GM23338 (cell line): Measurements from ENCODE around the gene BCAS3. TPM values are rescaled to one million over a fixed set of nuclear protein-coding genes. Genes with fewer than 3 reads are reported as not detected.

Experiments
- ATAC-seq: fragments of 200-7000 bp; cut with Tn5 transposase; 3 replicates; pipeline ENCODE4 v1.9.1; 2020
- DNase-seq: peaks from one replicate; pipeline ENCODE4 v3.0.0-alpha.2; 2015; ENCODE audit warnings: low spot score
- H2AFZ ChIP-seq: fragments of 200-600 bp; sonication (generic); 2 replicates; pipeline ENCODE4 v1.8.0; 2016; ENCODE audit warnings: antibody characterized with exemption, mild to moderate bottlenecking, moderate library complexity
- H3F3A ChIP-seq: fragments of 200-600 bp; sonication (generic); replicated peaks from 2 replicates; pipeline ENCODE4 v1.8.0; 2017; ENCODE audit warnings: antibody characterized with exemption, mixed run types, low read depth
- H3K27ac ChIP-seq: fragments of 200-600 bp; sonication (generic); 2 replicates; pipeline ENCODE4 v1.6.1; 2016; ENCODE audit warnings: low read depth
- H3K27me3 ChIP-seq: fragments of 200-600 bp; sonication (generic); 2 replicates; pipeline ENCODE4 v1.8.0; 2016; ENCODE audit warnings: mild to moderate bottlenecking, mixed run types, moderate library complexity; ENCODE audit not compliant: insufficient read depth
- H3K36me3 ChIP-seq: fragments of 200-600 bp; sonication (generic); 2 replicates; pipeline ENCODE4 v1.8.0; 2016; ENCODE audit warnings: mild to moderate bottlenecking; ENCODE audit not compliant: insufficient read depth
- H3K4me1 ChIP-seq: fragments of 200-600 bp; sonication (generic); 2 replicates; pipeline ENCODE4 v1.8.0; 2016; ENCODE audit warnings: mild to moderate bottlenecking, moderate library complexity; ENCODE audit not compliant: insufficient read depth
- H3K4me2 ChIP-seq: fragments of 200-600 bp; sonication (generic); 2 replicates; pipeline ENCODE4 v1.7.1; 2017; ENCODE audit warnings: mixed run types
- H3K4me3 ChIP-seq: fragments of 200-600 bp; sonication (generic); 2 replicates; pipeline ENCODE4 v1.6.1; 2016; ENCODE audit warnings: mixed run types
- H3K79me2 ChIP-seq: fragments of 200-600 bp; sonication (generic); replicated peaks from 2 replicates; pipeline ENCODE4 v1.8.0; 2017; ENCODE audit warnings: mild to moderate bottlenecking; ENCODE audit not compliant: insufficient read depth
- H3K9me2 ChIP-seq: fragments of 200-600 bp; sonication (generic); 2 replicates; pipeline ENCODE4 v1.8.0; 2017; ENCODE audit not compliant: insufficient read depth
- H4K20me1 ChIP-seq: fragments of 200-600 bp; sonication (generic); replicated peaks from 2 replicates; pipeline ENCODE4 v1.8.0; 2017; ENCODE audit warnings: mild to moderate bottlenecking; ENCODE audit not compliant: insufficient read depth
- H3K27ac Mint-ChIP-seq: 2 replicates; pipeline ENCODE4 v1.8.0; 2020; ENCODE audit warnings: inconsistent platforms, mild to moderate bottlenecking, moderate library complexity, mixed read lengths
- H3K27me3 Mint-ChIP-seq: 3 replicates; pipeline ENCODE4 v1.8.0; 2022; ENCODE audit warnings: low read depth, mild to moderate bottlenecking, moderate library complexity, mixed read lengths, inconsistent platforms; ENCODE audit not compliant: insufficient read depth, poor library complexity
- H3K36me3 Mint-ChIP-seq: 3 replicates; pipeline ENCODE4 v1.8.0; 2021; ENCODE audit warnings: low read depth, mild to moderate bottlenecking, inconsistent platforms, moderate library complexity, mixed read lengths
- H3K4me1 Mint-ChIP-seq: 3 replicates; pipeline ENCODE4 v1.8.0; 2020; ENCODE audit warnings: mild to moderate bottlenecking, inconsistent platforms, mixed read lengths
- H3K4me3 Mint-ChIP-seq: 3 replicates; pipeline ENCODE4 v1.8.0; 2021; ENCODE audit warnings: moderate library complexity, mild to moderate bottlenecking, inconsistent platforms, mixed read lengths
- H3K9me3 Mint-ChIP-seq: 3 replicates; pipeline ENCODE4 v1.8.0; 2020; ENCODE audit warnings: moderate library complexity, mild to moderate bottlenecking, inconsistent platforms, mixed read lengths
- EZH2 ChIP-seq: fragments of 200-600 bp; sonication (generic); IDR thresholded peaks from one replicate; pipeline ENCODE4 v1.8.0; 2017; ENCODE audit warnings: antibody characterized with exemption, mild to moderate bottlenecking, low read depth; ENCODE audit not compliant: unreplicated experiment
- NANOG ChIP-seq: IDR thresholded peaks from 2 replicates; pipeline ENCODE4 v1.6.1; 2016; ENCODE audit warnings: antibody characterized with exemption, borderline replicate concordance
- STAT1 ChIP-seq: IDR thresholded peaks from one replicate; pipeline ENCODE4 v1.6.1; 2016; ENCODE audit warnings: antibody characterized with exemption; ENCODE audit not compliant: unreplicated experiment
- polyA plus RNA-seq: library from polyadenylated mRNA; unstranded; fragments of >200 nt; fragmentation: Nextera tagmentation; extraction: Ambion mirVana; gene quantifications from 2 replicates; pipeline ENCODE4 v1.2.1, GENCODE V29; 2016
- total RNA-seq: library from RNA; depleted of rRNA; stranded (reverse); fragments of >200 nt; shearing (Covaris generic); gene quantifications from 2 replicates; pipeline ENCODE4 v1.2.3, GENCODE V29; 2014
- TF ChIP-seq, protein P1 (sequence below): IDR thresholded peaks from 2 replicates; pipeline ENCODE4 v1.6.1; 2016; ENCODE audit warnings: antibody characterized with exemption
- TF ChIP-seq, protein P2 (sequence below): fragments of 250-450 bp; sonication (Bioruptor Pico); IDR thresholded peaks from 2 replicates; pipeline ENCODE4 v1.5.0; 2020; ENCODE audit warnings: mild to moderate bottlenecking, moderate library complexity
- TF ChIP-seq, protein P3 (sequence below): IDR thresholded peaks from one replicate; pipeline ENCODE4 v1.6.1; 2018; ENCODE audit warnings: antibody characterized with exemption; ENCODE audit not compliant: unreplicated experiment
- TF ChIP-seq, protein P4 (sequence below), 2 experiments: fragments of 200-600 bp in 1 of 2; sonication (generic) in 1 of 2; conservative IDR thresholded peaks; 2 replicates each; pipeline versions ENCODE4 v1.5.1 to v1.6.1; 2016 to 2017; ENCODE audit warnings: antibody characterized with exemption in 2 of 2, low read depth in 2 of 2, mild to moderate bottlenecking in 2 of 2, moderate library complexity in 1 of 2

The BCAS3 gene
- total and polyA plus RNA-seq, 2 experiments from 2014 or later = 8.2 to 28.0 TPM

DNA sequence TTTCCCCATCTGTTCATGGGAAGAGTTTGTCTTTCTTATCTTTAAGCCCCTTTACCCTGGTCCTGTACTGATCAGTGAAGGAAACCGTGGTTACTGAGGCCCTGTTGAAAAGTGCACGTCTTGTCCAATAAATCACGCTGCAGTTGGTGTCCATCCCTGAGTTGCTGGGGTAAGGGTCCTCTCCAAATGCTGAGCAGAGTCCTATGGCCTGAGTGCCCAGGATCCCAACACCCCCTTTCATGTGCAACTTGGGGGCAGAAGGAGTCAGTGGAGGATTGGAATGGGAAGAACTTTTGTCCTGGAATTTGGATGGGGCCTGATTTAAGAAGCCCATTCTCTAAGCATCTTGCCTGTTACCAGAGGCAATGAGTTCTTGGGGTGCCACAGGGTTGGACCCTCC is 715.0 kb downstream of the BCAS3 start:
- H3K36me3 Mint-ChIP-seq = no peaks in the 10 kb centered on the region; the same call in 2 of the 3 replicates
- ATAC-seq (no peak), DNase-seq (no peak)
- Histone ChIP-seq H3K27me3 (peaks cover 58% of the 10 kb centered on the region), H4K20me1 (peaks cover 4% of the 10 kb centered on the region; the same call in 1 of the 2 replicates), H3K79me2 (no peaks in the 10 kb centered on the region), H3K27ac (no peak overlapping the region), H3F3A (no peaks in the 10 kb centered on the region), H3K4me2 (no peak overlapping the region), H3K36me3 (no peaks in the 10 kb centered on the region), H2AFZ (no peak overlapping the region), H3K4me3 (no peak overlapping the region), H3K9me2 (no peaks in the 10 kb centered on the region), H3K4me1 (no peaks in the 10 kb centered on the region; the same call in 1 of the 2 replicates)
- TF ChIP-seq, protein P1, sequence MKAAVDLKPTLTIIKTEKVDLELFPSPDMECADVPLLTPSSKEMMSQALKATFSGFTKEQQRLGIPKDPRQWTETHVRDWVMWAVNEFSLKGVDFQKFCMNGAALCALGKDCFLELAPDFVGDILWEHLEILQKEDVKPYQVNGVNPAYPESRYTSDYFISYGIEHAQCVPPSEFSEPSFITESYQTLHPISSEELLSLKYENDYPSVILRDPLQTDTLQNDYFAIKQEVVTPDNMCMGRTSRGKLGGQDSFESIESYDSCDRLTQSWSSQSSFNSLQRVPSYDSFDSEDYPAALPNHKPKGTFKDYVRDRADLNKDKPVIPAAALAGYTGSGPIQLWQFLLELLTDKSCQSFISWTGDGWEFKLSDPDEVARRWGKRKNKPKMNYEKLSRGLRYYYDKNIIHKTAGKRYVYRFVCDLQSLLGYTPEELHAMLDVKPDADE = no peak
- TF ChIP-seq, protein P2, sequence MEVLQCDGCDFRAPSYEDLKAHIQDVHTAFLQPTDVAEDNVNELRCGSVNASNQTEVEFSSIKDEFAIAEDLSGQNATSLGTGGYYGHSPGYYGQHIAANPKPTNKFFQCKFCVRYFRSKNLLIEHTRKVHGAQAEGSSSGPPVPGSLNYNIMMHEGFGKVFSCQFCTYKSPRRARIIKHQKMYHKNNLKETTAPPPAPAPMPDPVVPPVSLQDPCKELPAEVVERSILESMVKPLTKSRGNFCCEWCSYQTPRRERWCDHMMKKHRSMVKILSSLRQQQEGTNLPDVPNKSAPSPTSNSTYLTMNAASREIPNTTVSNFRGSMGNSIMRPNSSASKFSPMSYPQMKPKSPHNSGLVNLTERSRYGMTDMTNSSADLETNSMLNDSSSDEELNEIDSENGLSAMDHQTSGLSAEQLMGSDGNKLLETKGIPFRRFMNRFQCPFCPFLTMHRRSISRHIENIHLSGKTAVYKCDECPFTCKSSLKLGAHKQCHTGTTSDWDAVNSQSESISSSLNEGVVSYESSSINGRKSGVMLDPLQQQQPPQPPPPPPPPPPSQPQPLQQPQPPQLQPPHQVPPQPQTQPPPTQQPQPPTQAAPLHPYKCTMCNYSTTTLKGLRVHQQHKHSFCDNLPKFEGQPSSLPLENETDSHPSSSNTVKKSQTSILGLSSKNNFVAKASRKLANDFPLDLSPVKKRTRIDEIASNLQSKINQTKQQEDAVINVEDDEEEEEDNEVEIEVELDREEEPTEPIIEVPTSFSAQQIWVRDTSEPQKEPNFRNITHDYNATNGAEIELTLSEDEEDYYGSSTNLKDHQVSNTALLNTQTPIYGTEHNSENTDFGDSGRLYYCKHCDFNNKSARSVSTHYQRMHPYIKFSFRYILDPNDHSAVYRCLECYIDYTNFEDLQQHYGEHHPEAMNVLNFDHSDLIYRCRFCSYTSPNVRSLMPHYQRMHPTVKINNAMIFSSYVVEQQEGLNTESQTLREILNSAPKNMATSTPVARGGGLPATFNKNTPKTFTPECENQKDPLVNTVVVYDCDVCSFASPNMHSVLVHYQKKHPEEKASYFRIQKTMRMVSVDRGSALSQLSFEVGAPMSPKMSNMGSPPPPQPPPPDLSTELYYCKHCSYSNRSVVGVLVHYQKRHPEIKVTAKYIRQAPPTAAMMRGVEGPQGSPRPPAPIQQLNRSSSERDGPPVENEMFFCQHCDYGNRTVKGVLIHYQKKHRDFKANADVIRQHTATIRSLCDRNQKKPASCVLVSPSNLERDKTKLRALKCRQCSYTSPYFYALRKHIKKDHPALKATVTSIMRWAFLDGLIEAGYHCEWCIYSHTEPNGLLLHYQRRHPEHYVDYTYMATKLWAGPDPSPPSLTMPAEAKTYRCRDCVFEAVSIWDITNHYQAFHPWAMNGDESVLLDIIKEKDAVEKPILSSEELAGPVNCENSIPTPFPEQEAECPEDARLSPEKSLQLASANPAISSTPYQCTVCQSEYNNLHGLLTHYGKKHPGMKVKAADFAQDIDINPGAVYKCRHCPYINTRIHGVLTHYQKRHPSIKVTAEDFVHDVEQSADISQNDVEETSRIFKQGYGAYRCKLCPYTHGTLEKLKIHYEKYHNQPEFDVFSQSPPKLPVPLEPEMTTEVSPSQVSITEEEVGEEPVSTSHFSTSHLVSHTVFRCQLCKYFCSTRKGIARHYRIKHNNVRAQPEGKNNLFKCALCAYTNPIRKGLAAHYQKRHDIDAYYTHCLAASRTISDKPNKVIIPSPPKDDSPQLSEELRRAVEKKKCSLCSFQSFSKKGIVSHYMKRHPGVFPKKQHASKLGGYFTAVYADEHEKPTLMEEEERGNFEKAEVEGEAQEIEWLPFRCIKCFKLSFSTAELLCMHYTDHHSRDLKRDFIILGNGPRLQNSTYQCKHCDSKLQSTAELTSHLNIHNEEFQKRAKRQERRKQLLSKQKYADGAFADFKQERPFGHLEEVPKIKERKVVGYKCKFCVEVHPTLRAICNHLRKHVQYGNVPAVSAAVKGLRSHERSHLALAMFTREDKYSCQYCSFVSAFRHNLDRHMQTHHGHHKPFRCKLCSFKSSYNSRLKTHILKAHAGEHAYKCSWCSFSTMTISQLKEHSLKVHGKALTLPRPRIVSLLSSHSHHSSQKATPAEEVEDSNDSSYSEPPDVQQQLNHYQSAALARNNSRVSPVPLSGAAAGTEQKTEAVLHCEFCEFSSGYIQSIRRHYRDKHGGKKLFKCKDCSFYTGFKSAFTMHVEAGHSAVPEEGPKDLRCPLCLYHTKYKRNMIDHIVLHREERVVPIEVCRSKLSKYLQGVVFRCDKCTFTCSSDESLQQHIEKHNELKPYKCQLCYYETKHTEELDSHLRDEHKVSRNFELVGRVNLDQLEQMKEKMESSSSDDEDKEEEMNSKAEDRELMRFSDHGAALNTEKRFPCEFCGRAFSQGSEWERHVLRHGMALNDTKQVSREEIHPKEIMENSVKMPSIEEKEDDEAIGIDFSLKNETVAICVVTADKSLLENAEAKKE (CRISPR knock-in tag) = no peak
- TF ChIP-seq STAT1 (no peak), EZH2 (no peak), NANOG (no peak)
- TF ChIP-seq, protein P3, sequence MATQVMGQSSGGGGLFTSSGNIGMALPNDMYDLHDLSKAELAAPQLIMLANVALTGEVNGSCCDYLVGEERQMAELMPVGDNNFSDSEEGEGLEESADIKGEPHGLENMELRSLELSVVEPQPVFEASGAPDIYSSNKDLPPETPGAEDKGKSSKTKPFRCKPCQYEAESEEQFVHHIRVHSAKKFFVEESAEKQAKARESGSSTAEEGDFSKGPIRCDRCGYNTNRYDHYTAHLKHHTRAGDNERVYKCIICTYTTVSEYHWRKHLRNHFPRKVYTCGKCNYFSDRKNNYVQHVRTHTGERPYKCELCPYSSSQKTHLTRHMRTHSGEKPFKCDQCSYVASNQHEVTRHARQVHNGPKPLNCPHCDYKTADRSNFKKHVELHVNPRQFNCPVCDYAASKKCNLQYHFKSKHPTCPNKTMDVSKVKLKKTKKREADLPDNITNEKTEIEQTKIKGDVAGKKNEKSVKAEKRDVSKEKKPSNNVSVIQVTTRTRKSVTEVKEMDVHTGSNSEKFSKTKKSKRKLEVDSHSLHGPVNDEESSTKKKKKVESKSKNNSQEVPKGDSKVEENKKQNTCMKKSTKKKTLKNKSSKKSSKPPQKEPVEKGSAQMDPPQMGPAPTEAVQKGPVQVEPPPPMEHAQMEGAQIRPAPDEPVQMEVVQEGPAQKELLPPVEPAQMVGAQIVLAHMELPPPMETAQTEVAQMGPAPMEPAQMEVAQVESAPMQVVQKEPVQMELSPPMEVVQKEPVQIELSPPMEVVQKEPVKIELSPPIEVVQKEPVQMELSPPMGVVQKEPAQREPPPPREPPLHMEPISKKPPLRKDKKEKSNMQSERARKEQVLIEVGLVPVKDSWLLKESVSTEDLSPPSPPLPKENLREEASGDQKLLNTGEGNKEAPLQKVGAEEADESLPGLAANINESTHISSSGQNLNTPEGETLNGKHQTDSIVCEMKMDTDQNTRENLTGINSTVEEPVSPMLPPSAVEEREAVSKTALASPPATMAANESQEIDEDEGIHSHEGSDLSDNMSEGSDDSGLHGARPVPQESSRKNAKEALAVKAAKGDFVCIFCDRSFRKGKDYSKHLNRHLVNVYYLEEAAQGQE = no peak
- TF ChIP-seq, protein P4, sequence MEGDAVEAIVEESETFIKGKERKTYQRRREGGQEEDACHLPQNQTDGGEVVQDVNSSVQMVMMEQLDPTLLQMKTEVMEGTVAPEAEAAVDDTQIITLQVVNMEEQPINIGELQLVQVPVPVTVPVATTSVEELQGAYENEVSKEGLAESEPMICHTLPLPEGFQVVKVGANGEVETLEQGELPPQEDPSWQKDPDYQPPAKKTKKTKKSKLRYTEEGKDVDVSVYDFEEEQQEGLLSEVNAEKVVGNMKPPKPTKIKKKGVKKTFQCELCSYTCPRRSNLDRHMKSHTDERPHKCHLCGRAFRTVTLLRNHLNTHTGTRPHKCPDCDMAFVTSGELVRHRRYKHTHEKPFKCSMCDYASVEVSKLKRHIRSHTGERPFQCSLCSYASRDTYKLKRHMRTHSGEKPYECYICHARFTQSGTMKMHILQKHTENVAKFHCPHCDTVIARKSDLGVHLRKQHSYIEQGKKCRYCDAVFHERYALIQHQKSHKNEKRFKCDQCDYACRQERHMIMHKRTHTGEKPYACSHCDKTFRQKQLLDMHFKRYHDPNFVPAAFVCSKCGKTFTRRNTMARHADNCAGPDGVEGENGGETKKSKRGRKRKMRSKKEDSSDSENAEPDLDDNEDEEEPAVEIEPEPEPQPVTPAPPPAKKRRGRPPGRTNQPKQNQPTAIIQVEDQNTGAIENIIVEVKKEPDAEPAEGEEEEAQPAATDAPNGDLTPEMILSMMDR (conservative IDR thresholded peaks at IDR 0.05; ENCODE audit: low read depth in 2 of 2) = no peak
- peaks cover 2% of the 10 kb centered on the region; the same call in 2 of the 3 replicates for H3K9me3 Mint-ChIP-seq
- H3K4me1 Mint-ChIP-seq = peaks cover 5% of the 10 kb centered on the region
- no peak overlapping the region for H3K27ac Mint-ChIP-seq
- H3K27me3 Mint-ChIP-seq = peaks cover 56% of the 10 kb centered on the region
- H3K4me3 Mint-ChIP-seq = no peak overlapping the region
